Peyer's patch (tissue), 4 donors: Measurements from ENCODE around the gene CFAP54. TPM values are rescaled to one million over a fixed set of nuclear protein-coding genes. Genes with fewer than 3 reads are reported as not detected.

Experiments
- DNase-seq, 3 donors: peaks; one replicate each; pipeline ENCODE4 v3.0.0-alpha.2; 2017 to 2019
- H3K27ac ChIP-seq, 4 donors: fragments of 200-600 bp; sonication (generic); one replicate each; pipeline ENCODE4 v1.5.1; 2016 to 2019
- H3K27me3 ChIP-seq, 2 donors: fragments of 200-600 bp; sonication (generic); one replicate each; pipeline ENCODE4 v1.5.1; 2019
- H3K36me3 ChIP-seq, 3 donors: fragments of 200-600 bp; sonication (generic); one replicate each; pipeline ENCODE4 v1.5.1; 2016 to 2019
- H3K4me1 ChIP-seq, 4 donors: fragments of 200-600 bp; sonication (generic); one replicate each; pipeline ENCODE4 v1.5.1; 2016 to 2019
- H3K4me3 ChIP-seq, 4 donors: fragments of 200-600 bp; sonication (generic); 1 replicate in 3 of 4; 2 replicates in 1 of 4; pipeline ENCODE4 v1.5.1; 2016 to 2019; ENCODE audit warnings: mild to moderate bottlenecking in 1 of 4
- H3K9me3 ChIP-seq, 4 donors: fragments of 200-600 bp; sonication (generic); one replicate each; pipeline ENCODE4 v1.5.1; 2016 to 2019; ENCODE audit warnings: mild to moderate bottlenecking in 1 of 4
- CTCF ChIP-seq, 6 experiments: fragments of 450-650 bp in 4 of 6; fragments of 200-600 bp in 2 of 6; sonication (generic) in 1 of 6; IDR thresholded peaks; one replicate each; pipeline ENCODE4 v1.5.1; 2017 to 2019; ENCODE audit warnings: antibody characterized with exemption in 6 of 6, mild to moderate bottlenecking in 3 of 6, moderate library complexity in 1 of 6
- POLR2A ChIP-seq, 2 donors: fragments of 450-650 bp; IDR thresholded peaks; one replicate each; pipeline ENCODE4 v1.5.1; 2017; ENCODE audit warnings: antibody characterized with exemption in 2 of 2, mild to moderate bottlenecking in 2 of 2, moderate library complexity in 2 of 2
- total RNA-seq, 4 donors: library from RNA; depleted of rRNA; stranded (reverse); fragments of >200 nt; gene quantifications; one replicate each; pipeline ENCODE4 v1.1.0, GENCODE V29; 2016

CFAP54 gene
- total RNA-seq, 4 donors from 2014 or later = 0.80 to 2.7 (median 0.83) TPM; not detected in 1

GRCh38 chr12:96858162-96858561 is 368.8 kb downstream of the CFAP54 start:
- no peaks in the 10 kb centered on the region for H3K9me3 ChIP-seq
- TF ChIP-seq CTCF (IDR thresholded peaks at IDR 0.05) (no peak), POLR2A (IDR thresholded peaks at IDR 0.05) (no peak)
- DNase-seq = no peak
- H3K27ac ChIP-seq = no peak overlapping the region
- no peak overlapping the region for H3K4me3 ChIP-seq
- H3K4me1 ChIP-seq = no peaks in the 10 kb centered on the region
- H3K36me3 ChIP-seq = no peaks in the 10 kb centered on the region
- H3K27me3 ChIP-seq = no peaks in the 10 kb centered on the region

- Histone ChIP-seq H3K9me3 (no peaks in the 10 kb centered on the region), H3K4me1 (no peaks in the 10 kb centered on the region), H3K27ac (no peak overlapping the region), H3K27me3 (no peaks in the 10 kb centered on the region), H3K4me3 (no peak overlapping the region), H3K36me3 (no peaks in the 10 kb centered on the region)
- DNase-seq = no peak
- TF ChIP-seq POLR2A (IDR thresholded peaks at IDR 0.05) (no peak), CTCF (IDR thresholded peaks at IDR 0.05) (no peak)
Measured at GRCh38 chr12:96861656-96862055, 372.3 kb downstream of the CFAP54 start.

GRCh38 chr12:96862326-96862725 is 372.9 kb downstream of the CFAP54 start:
- no peak overlapping the region for H3K27ac ChIP-seq
- no peaks in the 10 kb centered on the region for H3K27me3 ChIP-seq
- H3K9me3 ChIP-seq = no peaks in the 10 kb centered on the region
- H3K4me1 ChIP-seq = no peaks in the 10 kb centered on the region
- H3K4me3 ChIP-seq = no peak overlapping the region
- no peak for DNase-seq
- H3K36me3 ChIP-seq = no peaks in the 10 kb centered on the region
- TF ChIP-seq POLR2A (IDR thresholded peaks at IDR 0.05) (no peak), CTCF (IDR thresholded peaks at IDR 0.05) (no peak)

GRCh38 chr12:96864335-96864734 is 375.0 kb downstream of the CFAP54 start:
- Histone ChIP-seq H3K4me1 (no peaks in the 10 kb centered on the region), H3K9me3 (no peaks in the 10 kb centered on the region), H3K27ac (no peak overlapping the region), H3K27me3 (no peaks in the 10 kb centered on the region), H3K4me3 (no peak overlapping the region), H3K36me3 (no peaks in the 10 kb centered on the region)
- DNase-seq = no peak
- no peak for TF ChIP-seq CTCF (IDR thresholded peaks at IDR 0.05)
- TF ChIP-seq POLR2A (IDR thresholded peaks at IDR 0.05) = no peak

GRCh38 chr12:96866801-96867590 is 377.6 kb downstream of the CFAP54 start:
- Histone ChIP-seq H3K4me1 (no peaks in the 10 kb centered on the region), H3K27ac (no peak overlapping the region), H3K4me3 (no peak overlapping the region), H3K36me3 (no peaks in the 10 kb centered on the region), H3K9me3 (no peaks in the 10 kb centered on the region), H3K27me3 (no peaks in the 10 kb centered on the region)
- no peak for TF ChIP-seq CTCF (IDR thresholded peaks at IDR 0.05)
- no peak for TF ChIP-seq POLR2A (IDR thresholded peaks at IDR 0.05)
- no peak for DNase-seq
